GM18951 (cell line): ENCODE measurements around the gene SYCN.

Source experiments
- POLR2A ChIP-seq: IDR thresholded peaks from 4 replicates; pipeline ENCODE4 v1.6.1; 2011; ENCODE audit warnings: mild to moderate bottlenecking; ENCODE audit not compliant: insufficient read length, insufficient read depth; ENCODE audit errors: extremely low read depth
- in situ Hi-C: fragments of 300-500 bp; cut with MboI; formaldehyde crosslinking; loops from one replicate; pipeline ENCODE4 v1.12.0; 2022; ENCODE audit warnings: low sequenced_read_pairs, mixed read lengths, inconsistent platforms; ENCODE audit not compliant: unreplicated experiment

SYCN gene

GRCh38 chr19:39177736-39178135, 26.3 kb downstream of the SYCN start:
- no peak for TF ChIP-seq POLR2A
- in situ Hi-C loops: no loop called here

- in situ Hi-C loops: no loop called here
- TF ChIP-seq POLR2A: no peak
Observed at GRCh38 chr19:39177110-39177699, 26.9 kb downstream of the SYCN start.

DNA sequence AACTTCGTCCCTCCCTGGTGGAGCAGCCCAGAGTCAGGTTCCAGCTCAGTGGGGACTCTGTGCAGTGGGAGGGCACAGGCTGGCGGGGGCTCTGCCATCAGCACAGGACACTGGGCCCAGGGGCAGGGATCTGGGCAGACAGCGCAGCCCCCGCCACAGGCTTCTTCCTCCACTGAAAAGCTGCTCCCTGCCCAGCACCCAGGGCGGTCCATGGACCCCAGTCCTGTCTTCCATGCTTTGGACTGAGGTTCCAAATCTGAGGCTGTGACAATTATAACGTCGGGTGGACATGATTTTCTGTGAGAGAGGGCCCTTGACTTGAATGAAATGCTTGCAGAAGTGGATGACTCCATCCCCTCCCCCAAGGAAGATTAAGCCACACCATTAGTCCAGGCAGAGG, 28.5 kb downstream of the SYCN start:
- in situ Hi-C loops: no loop called here
- TF ChIP-seq POLR2A: no peak

GRCh38 chr19:39174558-39175544, 29.2 kb downstream of the SYCN start:
- TF ChIP-seq POLR2A: no peak
- in situ Hi-C loops: no loop called here

- in situ Hi-C loops: no loop called here
- no peak for TF ChIP-seq POLR2A
Observed at GRCh38 chr19:39174142-39174541, 29.9 kb downstream of the SYCN start.

DNA sequence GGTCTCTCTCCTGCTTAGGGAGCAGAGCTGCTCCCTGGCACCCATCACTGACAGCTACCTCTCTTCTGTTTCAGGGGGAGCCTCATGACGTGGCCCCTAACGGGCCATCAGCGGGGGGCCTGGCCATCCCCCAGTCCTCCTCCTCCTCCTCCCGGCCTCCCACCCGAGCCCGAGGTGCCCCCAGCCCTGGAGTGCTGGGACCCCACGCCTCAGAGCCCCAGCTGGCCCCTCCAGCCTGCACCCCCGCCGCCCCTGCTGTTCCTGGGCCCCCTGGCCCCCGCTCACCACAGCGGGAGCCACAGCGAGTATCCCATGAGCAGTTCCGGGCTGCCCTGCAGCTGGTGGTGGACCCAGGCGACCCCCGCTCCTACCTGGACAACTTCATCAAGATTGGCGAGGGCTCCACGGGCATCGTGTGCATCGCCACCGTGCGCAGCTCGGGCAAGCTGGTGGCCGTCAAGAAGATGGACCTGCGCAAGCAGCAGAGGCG, 30.5 kb downstream of the SYCN start:
- no peak for TF ChIP-seq POLR2A
- in situ Hi-C loops: no loop called here

GRCh38 chr19:39172700-39173501, 31.2 kb downstream of the SYCN start:
- in situ Hi-C loops: no loop called here
- no peak for TF ChIP-seq POLR2A

GRCh38 chr19:39171479-39172465, 32.3 kb downstream of the SYCN start:
- in situ Hi-C loops: no loop called here
- no peak for TF ChIP-seq POLR2A

GRCh38 chr19:39170386-39171231, 33.5 kb downstream of the SYCN start:
- in situ Hi-C loops: no loop called here
- TF ChIP-seq POLR2A: no peak

DNA sequence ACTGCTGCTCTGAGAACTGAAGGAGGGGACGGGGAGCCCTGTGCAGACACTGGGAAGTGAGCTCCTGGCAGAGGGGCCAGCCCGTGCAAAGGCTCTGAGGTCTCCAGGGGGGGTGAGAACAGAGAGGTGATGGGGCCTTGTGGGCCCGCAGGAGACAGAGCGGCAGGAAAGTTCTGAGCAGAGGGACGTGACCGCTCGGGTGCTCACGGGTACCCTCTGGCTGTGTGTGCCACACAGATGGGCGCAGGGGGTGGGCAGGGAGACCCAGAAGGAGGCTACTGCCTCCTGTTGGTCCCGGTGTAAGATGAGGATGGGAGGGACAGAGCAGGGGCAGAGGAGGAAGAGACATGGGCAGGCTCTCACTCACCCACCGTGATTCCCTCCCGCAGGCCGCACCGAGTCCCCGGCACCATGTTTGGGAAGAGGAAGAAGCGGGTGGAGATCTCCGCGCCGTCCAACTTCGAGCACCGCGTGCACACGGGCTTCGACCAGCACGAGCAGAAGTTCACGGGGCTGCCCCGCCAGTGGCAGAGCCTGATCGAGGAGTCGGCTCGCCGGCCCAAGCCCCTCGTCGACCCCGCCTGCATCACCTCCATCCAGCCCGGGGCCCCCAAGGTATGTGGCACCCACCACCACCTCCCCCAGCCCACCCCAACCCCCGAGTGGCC, 34.8 kb downstream of the SYCN start:
- in situ Hi-C loops: no loop called here
- TF ChIP-seq POLR2A: no peak
